H1 (cell line): ENCODE measurements around the gene RASGRP4. TPM values are rescaled to one million over a fixed set of nuclear protein-coding genes. Genes with fewer than 3 reads are reported as not detected.

Experiments
- CTCF ChIA-PET: fragments of 300-600 bp; sonication (Branson Sonifier 250); formaldehyde crosslinking; loops from one replicate; lab custom pipeline; 2021; ENCODE audit not compliant: partially characterized antibody; lab: Charles Lee
- POLR2A ChIA-PET: fragments of 300-600 bp; sonication (Branson Sonifier 250); formaldehyde crosslinking; loops from one replicate; lab custom pipeline; 2021; ENCODE audit warnings: inconsistent platforms; ENCODE audit not compliant: partially characterized antibody; lab: Charles Lee
- DNase-seq, 2 experiments: peaks; one replicate each; pipeline versions ENCODE4 v3.0.0 to v3.0.0-alpha.2; 2010 to 2022; ENCODE audit warnings: low spot score in 2 of 2, low read depth in 1 of 2, mixed read lengths in 1 of 2
- FAIRE-seq: peaks from 2 replicates; lab custom pipeline; 2011; peaks lifted over from hg19 to GRCh38; lab: Jason Lieb, UNC
- H2AFZ ChIP-seq: 2 replicates; pipeline ENCODE4 v1.8.1; 2012; ENCODE audit warnings: low read length, inconsistent platforms
- H2AK5ac ChIP-seq: 2 replicates; pipeline ENCODE4 v1.6.1; 2013; ENCODE audit warnings: low read depth, low read length
- H2BK120ac ChIP-seq: replicated peaks from 2 replicates; pipeline ENCODE3; 2013; ENCODE audit warnings: low read depth, low read length, inconsistent platforms
- H2BK12ac ChIP-seq: 2 replicates; pipeline ENCODE4 v1.6.1; 2013; ENCODE audit warnings: low read depth, low read length
- H2BK15ac ChIP-seq: 2 replicates; pipeline ENCODE4 v1.6.1; 2013; ENCODE audit warnings: low read length
- H2BK20ac ChIP-seq: 2 replicates; pipeline ENCODE4 v1.6.1; 2013; ENCODE audit warnings: low read length
- H2BK5ac ChIP-seq: 2 replicates; pipeline ENCODE4 v1.6.1; 2013; ENCODE audit warnings: low read depth, low read length
- H3K14ac ChIP-seq: 2 replicates; pipeline ENCODE4 v1.6.1; 2013; ENCODE audit warnings: inconsistent platforms; ENCODE audit not compliant: insufficient read length
- H3K18ac ChIP-seq: 2 replicates; pipeline ENCODE4 v1.6.1; 2013; ENCODE audit warnings: low read length; ENCODE audit errors: extremely low read depth
- H3K23ac ChIP-seq: 2 replicates; pipeline ENCODE4 v1.6.1; 2013; ENCODE audit warnings: inconsistent platforms; ENCODE audit not compliant: insufficient read length
- H3K23me2 ChIP-seq: 2 replicates; pipeline ENCODE4 v1.6.1; 2013; ENCODE audit warnings: low read depth, low read length
- H3K27ac ChIP-seq: 2 replicates; pipeline ENCODE4 v1.6.1; 2011; ENCODE audit warnings: low read depth, low read length, inconsistent platforms
- H3K27me3 ChIP-seq, 4 experiments: replicated peaks in 1 of 4; 1 replicate in 1 of 4; 2 replicates in 3 of 4; pipeline versions ENCODE4 v1.6.1 to v1.8.1; 2011 to 2013; ENCODE audit warnings: low read length in 3 of 4, mild to moderate bottlenecking in 3 of 4, inconsistent platforms in 2 of 4, mixed read lengths in 2 of 4, moderate library complexity in 1 of 4; ENCODE audit not compliant: control insufficient read depth in 3 of 4, insufficient read depth in 3 of 4; ENCODE audit errors: extremely low read depth in 1 of 4
- H3K36me3 ChIP-seq, 4 experiments: 2 replicates each; pipeline versions ENCODE4 v1.6.1 to v1.8.1; 2011 to 2013; ENCODE audit warnings: mild to moderate bottlenecking in 4 of 4, low read length in 3 of 4, moderate library complexity in 2 of 4, control low read depth in 1 of 4, inconsistent platforms in 1 of 4; ENCODE audit not compliant: insufficient read depth in 4 of 4, control insufficient read depth in 2 of 4
- H3K4ac ChIP-seq: replicated peaks from 2 replicates; pipeline ENCODE3; 2013; ENCODE audit warnings: low read length, low read depth, mixed read lengths, inconsistent platforms; ENCODE audit not compliant: insufficient read length
- H3K4me1 ChIP-seq, 4 experiments: replicated peaks in 1 of 4; 1 replicate in 1 of 4; 2 replicates in 3 of 4; pipeline versions ENCODE4 v1.6.1 to v1.8.1; 2011 to 2013; ENCODE audit warnings: low read length in 3 of 4, inconsistent platforms in 2 of 4, mixed read lengths in 1 of 4; ENCODE audit not compliant: insufficient read depth in 4 of 4, control insufficient read depth in 3 of 4
- H3K4me2 ChIP-seq, 2 experiments: 2 replicates each; pipeline versions ENCODE4 v1.6.1 to v1.8.1; 2011 to 2013; ENCODE audit warnings: low read depth in 2 of 2, low read length in 2 of 2, control low read depth in 1 of 2, inconsistent platforms in 1 of 2, mild to moderate bottlenecking in 1 of 2; ENCODE audit not compliant: insufficient read depth in 1 of 2
- H3K4me3 ChIP-seq, 4 experiments: fragments of 200-600, 300-600 bp in 1 of 4; sonication (generic), shearing (Covaris generic), sonication (Bioruptor Twin) in 1 of 4; 2 replicates each; pipeline versions ENCODE4 v1.5.1 to v1.8.1; 2011 to 2016; ENCODE audit warnings: low read length in 4 of 4, low read depth in 3 of 4, control low read depth in 2 of 4, inconsistent platforms in 2 of 4, mild to moderate bottlenecking in 2 of 4, mixed read lengths in 1 of 4, moderate library complexity in 1 of 4; ENCODE audit not compliant: insufficient read depth in 2 of 4; ENCODE audit errors: extremely low read depth in 1 of 4
- H3K56ac ChIP-seq: replicated peaks from 2 replicates; pipeline ENCODE3; 2013; ENCODE audit warnings: low read depth, mild to moderate bottlenecking, mixed read lengths, low read length, inconsistent platforms; ENCODE audit not compliant: insufficient read length
- H3K79me1 ChIP-seq: 2 replicates; pipeline ENCODE4 v1.6.1; 2013; ENCODE audit warnings: low read depth, low read length, control low read depth
- H3K79me2 ChIP-seq, 2 experiments: 2 replicates each; pipeline versions ENCODE4 v1.6.1 to v1.8.1; 2012 to 2013; ENCODE audit warnings: low read length in 2 of 2, mild to moderate bottlenecking in 2 of 2, inconsistent platforms in 1 of 2; ENCODE audit not compliant: insufficient read depth in 2 of 2, control insufficient read depth in 1 of 2
- H3K9ac ChIP-seq, 4 experiments: replicated peaks in 1 of 4; 1 replicate in 1 of 4; 2 replicates in 3 of 4; pipeline versions ENCODE4 v1.6.1 to v1.8.1; 2011 to 2013; ENCODE audit warnings: low read depth in 3 of 4, low read length in 3 of 4, control low read depth in 2 of 4, mild to moderate bottlenecking in 2 of 4, moderate library complexity in 2 of 4, inconsistent platforms in 1 of 4; ENCODE audit errors: extremely low read depth in 1 of 4
- H3K9me3 ChIP-seq, 2 experiments: 2 replicates each; pipeline versions ENCODE4 v1.6.1 to v1.8.1; 2012 to 2013; ENCODE audit warnings: mild to moderate bottlenecking in 2 of 2, moderate library complexity in 2 of 2, control low read depth in 1 of 2, inconsistent platforms in 1 of 2, low read depth in 1 of 2, low read length in 1 of 2, mixed read lengths in 1 of 2; ENCODE audit not compliant: insufficient read depth in 2 of 2
- H4K20me1 ChIP-seq, 2 experiments: replicated peaks in 1 of 2; 2 replicates each; pipeline versions ENCODE3 to v1.8.1; 2011 to 2013; ENCODE audit warnings: inconsistent platforms in 2 of 2, low read length in 2 of 2, mild to moderate bottlenecking in 1 of 2; ENCODE audit not compliant: insufficient read depth in 2 of 2, control insufficient read depth in 1 of 2
- H4K5ac ChIP-seq: 2 replicates; pipeline ENCODE4 v1.6.1; 2013; ENCODE audit warnings: low read length, low read depth, mixed read lengths, inconsistent platforms; ENCODE audit not compliant: insufficient read length
- H4K8ac ChIP-seq: 2 replicates; pipeline ENCODE4 v1.8.0; 2013; ENCODE audit warnings: mild to moderate bottlenecking, moderate library complexity, low read length, inconsistent platforms; ENCODE audit not compliant: insufficient read depth; ENCODE audit errors: extremely low read depth
- H4K91ac ChIP-seq: replicated peaks from 2 replicates; pipeline ENCODE3; 2013; ENCODE audit warnings: low read length, mixed read lengths, inconsistent platforms; ENCODE audit not compliant: insufficient read length
- ASH2L ChIP-seq: fragments of 200-600, 300-600 bp; sonication (generic); IDR thresholded peaks from one replicate; pipeline ENCODE4 v1.7.1; 2017; ENCODE audit warnings: low read length
- CEBPB ChIP-seq: IDR thresholded peaks from 2 replicates; pipeline ENCODE4 v1.6.1; 2012; ENCODE audit warnings: low read depth, low read length
- CTBP2 ChIP-seq: IDR thresholded peaks from 2 replicates; pipeline ENCODE4 v1.7.0; 2011; ENCODE audit warnings: borderline replicate concordance, mild to moderate bottlenecking, moderate library complexity, mixed read lengths, low read length; ENCODE audit not compliant: insufficient read depth, insufficient read length
- GABPA ChIP-seq: IDR thresholded peaks from 2 replicates; pipeline ENCODE4 v1.6.1; 2011; ENCODE audit warnings: mild to moderate bottlenecking, low read length, moderate library complexity, borderline replicate concordance; ENCODE audit not compliant: insufficient read depth
- KDM4A ChIP-seq: IDR thresholded peaks from one replicate; pipeline ENCODE4 v1.7.1; 2012; ENCODE audit warnings: low read depth, mild to moderate bottlenecking, moderate library complexity, low read length, inconsistent platforms; ENCODE audit not compliant: severe bottlenecking
- RBBP5 ChIP-seq: IDR thresholded peaks from 2 replicates; pipeline ENCODE4 v1.7.1; 2012; ENCODE audit warnings: low read depth, mild to moderate bottlenecking, inconsistent platforms, low read length, moderate library complexity, borderline replicate concordance
- RNF2 ChIP-seq: fragments of 200-900, 300-1000 bp; sonication (generic); IDR thresholded peaks from 2 replicates; pipeline ENCODE4 v1.7.1; 2016; ENCODE audit warnings: borderline replicate concordance, low read depth, mild to moderate bottlenecking, antibody characterized with exemption, low read length; ENCODE audit not compliant: poor library complexity, severe bottlenecking; ENCODE audit errors: missing control alignments
- RXRA ChIP-seq: IDR thresholded peaks from 2 replicates; pipeline ENCODE4 v1.6.1; 2011; ENCODE audit warnings: low read depth, mild to moderate bottlenecking, low read length, moderate library complexity; ENCODE audit not compliant: insufficient read depth
- SP4 ChIP-seq: IDR thresholded peaks from 2 replicates; pipeline ENCODE4 v1.6.1; 2012; ENCODE audit warnings: low read length, inconsistent platforms
- WGBS, 2 experiments: shearing (Covaris generic) in 1 of 2; methylation state at CpG; one replicate each; pipeline versions ENCODE4 v1.1.6 to v1.1.7; 2013 to 2015; ENCODE audit warnings: low lambda C conversion rate in 2 of 2, mixed read lengths in 2 of 2, inconsistent platforms in 1 of 2, low coverage in 1 of 2, missing lambda C conversion rate in 1 of 2; ENCODE audit not compliant: insufficient replicate concordance in 2 of 2, insufficient coverage in 1 of 2, insufficient read length in 1 of 2; ENCODE audit errors: extremely low coverage in 1 of 2, missing lambda C conversion rate in 1 of 2; 5-methylcytosine and 5-hydroxymethylcytosine counted together
- polyA plus RNA-seq, 7 experiments: library from polyadenylated mRNA; depleted of rRNA in 3 of 7; stranded (reverse) in 5 of 7; unstranded in 2 of 7; fragments of >200 nt in 5 of 7; fragments of 200-250 nt in 2 of 7; gene quantifications; 1 replicate in 5 of 7; 2 replicates in 1 of 7; 4 replicates in 1 of 7; pipeline versions ENCODE4 v1.2.1 to v1.2.3, GENCODE V29; 2011 to 2013; ENCODE audit warnings: missing spikeins in 2 of 7, mixed read lengths in 2 of 7
- total RNA-seq: library from RNA; stranded (reverse); fragmentation: NEBNext Ultra II Directional; extraction: Animal tissue kit (Norgen Biotek cat#: 25700); gene quantifications from 2 replicates; pipeline ENCODE4 v1.2.1, GENCODE V29; 2021

Gene RASGRP4
- total and polyA plus RNA-seq, 2 of the 8 experiments (the other 6 are each of a cell fraction or from before 2014, with no cell fraction given) = 1.9 to 3.1 TPM

GRCh38 chr19:38463365-38463764 is 37.3 kb upstream of the RASGRP4 start:
- no peak overlapping the region for H2AK5ac ChIP-seq
- H3K4me1 ChIP-seq = no peaks in the 10 kb centered on the region
- peaks cover 14 to 43% (median 26%) of the 10 kb centered on the region in 4 experiments for H3K36me3 ChIP-seq
- H3K4me3 ChIP-seq = no peak overlapping the region
- H3K9me3 ChIP-seq = no peaks in the 10 kb centered on the region
- peaks cover 6% of the 10 kb centered on the region; the same call in 1 of the 2 replicates for H3K23me2 ChIP-seq
- H3K27ac ChIP-seq = no peak overlapping the region
- ChIA-PET POLR2A (interaction anchor here (0.6 to 1.4 kb wide), 3 partner anchors 10 to 150 kb away, joined by 3 to 4 read pairs (median 3); no protein-coding TSS in a partner anchor), CTCF (no interaction called here)
- no peak overlapping the region for H3K9ac ChIP-seq
- H3K23ac ChIP-seq = no peak overlapping the region
- H2BK12ac ChIP-seq = no peak overlapping the region
- TF ChIP-seq RNF2 = no peak
- TF ChIP-seq GABPA = no peak
- no peak for TF ChIP-seq KDM4A
- no peak for TF ChIP-seq CEBPB
- TF ChIP-seq RXRA = no peak
- no peak for TF ChIP-seq RBBP5
- no peak for TF ChIP-seq CTBP2
- TF ChIP-seq ASH2L = no peak
- no peak for TF ChIP-seq SP4
- H4K5ac ChIP-seq = no peak overlapping the region
- H2BK15ac ChIP-seq = no peak overlapping the region
- no peak overlapping the region for H2BK20ac ChIP-seq
- no peak overlapping the region for H2AFZ ChIP-seq
- no peak overlapping the region for H3K4ac ChIP-seq
- WGBS, 2 experiments = 94% methylated on average over 13 of the region's 18 CpGs; no CpG with 5 or more reads in 1 of the 2 experiments
- H3K79me2 ChIP-seq = no peaks in the 10 kb centered on the region
- H3K14ac ChIP-seq = no peak overlapping the region
- no peak overlapping the region for H3K56ac ChIP-seq
- H3K18ac ChIP-seq = no peak overlapping the region
- H3K27me3 ChIP-seq = no peaks in the 10 kb centered on the region
- no peak overlapping the region for H3K4me2 ChIP-seq
- no peaks in the 10 kb centered on the region for H3K79me1 ChIP-seq
- FAIRE-seq (no peak), DNase-seq (no peak)
- H4K8ac ChIP-seq = no peak overlapping the region; the same call in 1 of the 2 replicates
- H2BK120ac ChIP-seq = no peak overlapping the region
- H4K91ac ChIP-seq = no peak overlapping the region
- no peak overlapping the region for H2BK5ac ChIP-seq
- peaks cover 0 to 2% of the 10 kb centered on the region in 2 experiments for H4K20me1 ChIP-seq
